ENCODE measurements around the gene P2RY2. TPM values are rescaled to one million over a fixed set of nuclear protein-coding genes. Genes with fewer than 3 reads are reported as not detected.
A peak's percentile ranks its signal among the peaks of the same experiment; 100 is the strongest.

P2RY2 gene
- total and polyA plus RNA-seq, 4 donors: 0.10 to 0.99 (median 0.11) TPM; not detected in 1

DNA sequence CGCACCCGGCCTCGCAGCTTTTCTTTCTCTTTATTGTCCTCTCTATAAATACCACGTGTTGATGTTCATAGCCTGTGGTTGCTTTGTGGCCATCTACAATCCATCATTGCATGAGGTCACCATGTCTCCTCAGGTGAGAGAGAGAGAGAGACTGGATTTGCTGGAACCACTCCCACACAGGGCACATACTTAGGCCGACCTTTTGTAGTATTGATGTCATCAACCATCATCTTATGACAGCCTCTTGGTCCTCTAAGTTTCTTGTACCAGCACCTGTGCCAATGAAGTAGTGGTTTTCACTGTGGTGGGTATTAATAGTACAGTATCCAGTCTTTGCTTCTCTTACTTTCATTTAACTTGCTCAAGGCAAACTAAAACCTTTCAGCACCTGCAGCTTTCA is 31.2 kb downstream of the P2RY2 start:
- DNase-seq (ENCODE audit: low read depth in 4 of 6, low spot score in 6 of 6): no peak
- Histone ChIP-seq H3K27me3 (ENCODE audit: control insufficient read depth, insufficient read depth, low read length) (no peaks in the 10 kb centered on the region), H3K4me1 (ENCODE audit: control insufficient read depth, insufficient read depth, low read length) (no peaks in the 10 kb centered on the region), H3K36me3 (ENCODE audit: control insufficient read depth, insufficient read depth, low read length) (no peaks in the 10 kb centered on the region), H3K27ac (ENCODE audit: low read depth, low read length) (no peak overlapping the region), H3K9me3 (ENCODE audit: control insufficient read depth, insufficient read depth, low read length) (no peaks in the 10 kb centered on the region), H3K4me3 (ENCODE audit: low read depth, low read length) (no peak overlapping the region)
- 90% methylated on average over 2 of the region's 5 CpGs for WGBS (ENCODE audit: insufficient coverage)

GRCh38 chr11:73249853-73250783 is 32.0 kb downstream of the P2RY2 start:
- H3K4me3 ChIP-seq (ENCODE audit: low read depth, low read length): no peak overlapping the region
- 82% methylated on average over 8 of the region's 11 CpGs for WGBS (ENCODE audit: insufficient coverage)
- H3K9me3 ChIP-seq (ENCODE audit: control insufficient read depth, insufficient read depth, low read length): no peaks in the 10 kb centered on the region
- no peaks in the 10 kb centered on the region for H3K36me3 ChIP-seq (ENCODE audit: control insufficient read depth, insufficient read depth, low read length)
- no peaks in the 10 kb centered on the region for H3K4me1 ChIP-seq (ENCODE audit: control insufficient read depth, insufficient read depth, low read length)
- no peaks in the 10 kb centered on the region for H3K27me3 ChIP-seq (ENCODE audit: control insufficient read depth, insufficient read depth, low read length)
- H3K27ac ChIP-seq (ENCODE audit: low read depth, low read length): no peak overlapping the region
- DNase-seq (ENCODE audit: low read depth in 4 of 6, low spot score in 6 of 6): no peak

- H3K9me3 ChIP-seq (ENCODE audit: control insufficient read depth, insufficient read depth, low read length): no peaks in the 10 kb centered on the region
- no peak for DNase-seq (ENCODE audit: low read depth in 4 of 6, low spot score in 6 of 6)
- no peak overlapping the region for H3K4me3 ChIP-seq (ENCODE audit: low read depth, low read length)
- no peaks in the 10 kb centered on the region for H3K36me3 ChIP-seq (ENCODE audit: control insufficient read depth, insufficient read depth, low read length)
- peaks cover 5% of the 10 kb centered on the region for H3K4me1 ChIP-seq (ENCODE audit: control insufficient read depth, insufficient read depth, low read length)
- 83% methylated on average over 4 of the region's 4 CpGs for WGBS (ENCODE audit: insufficient coverage)
- H3K27me3 ChIP-seq (ENCODE audit: control insufficient read depth, insufficient read depth, low read length): no peaks in the 10 kb centered on the region
- H3K27ac ChIP-seq (ENCODE audit: low read depth, low read length): no peak overlapping the region
These were observed 34.6 kb downstream of the P2RY2 start for GRCh38 chr11:73252577-73253191.

- 70% methylated on average over 6 of the region's 6 CpGs for WGBS (ENCODE audit: insufficient coverage)
- Histone ChIP-seq H3K27ac (ENCODE audit: low read depth, low read length) (no peak overlapping the region), H3K4me1 (ENCODE audit: control insufficient read depth, insufficient read depth, low read length) (peaks cover 15% of the 10 kb centered on the region), H3K27me3 (ENCODE audit: control insufficient read depth, insufficient read depth, low read length) (no peaks in the 10 kb centered on the region), H3K4me3 (ENCODE audit: low read depth, low read length) (no peak overlapping the region), H3K36me3 (ENCODE audit: control insufficient read depth, insufficient read depth, low read length) (no peaks in the 10 kb centered on the region), H3K9me3 (ENCODE audit: control insufficient read depth, insufficient read depth, low read length) (no peaks in the 10 kb centered on the region)
- peak in 1 of 6 donors; percentile 50 for DNase-seq (ENCODE audit: low read depth in 4 of 6, low spot score in 6 of 6)
These were observed 39.4 kb downstream of the P2RY2 start for GRCh38 chr11:73257342-73258103.

DNA sequence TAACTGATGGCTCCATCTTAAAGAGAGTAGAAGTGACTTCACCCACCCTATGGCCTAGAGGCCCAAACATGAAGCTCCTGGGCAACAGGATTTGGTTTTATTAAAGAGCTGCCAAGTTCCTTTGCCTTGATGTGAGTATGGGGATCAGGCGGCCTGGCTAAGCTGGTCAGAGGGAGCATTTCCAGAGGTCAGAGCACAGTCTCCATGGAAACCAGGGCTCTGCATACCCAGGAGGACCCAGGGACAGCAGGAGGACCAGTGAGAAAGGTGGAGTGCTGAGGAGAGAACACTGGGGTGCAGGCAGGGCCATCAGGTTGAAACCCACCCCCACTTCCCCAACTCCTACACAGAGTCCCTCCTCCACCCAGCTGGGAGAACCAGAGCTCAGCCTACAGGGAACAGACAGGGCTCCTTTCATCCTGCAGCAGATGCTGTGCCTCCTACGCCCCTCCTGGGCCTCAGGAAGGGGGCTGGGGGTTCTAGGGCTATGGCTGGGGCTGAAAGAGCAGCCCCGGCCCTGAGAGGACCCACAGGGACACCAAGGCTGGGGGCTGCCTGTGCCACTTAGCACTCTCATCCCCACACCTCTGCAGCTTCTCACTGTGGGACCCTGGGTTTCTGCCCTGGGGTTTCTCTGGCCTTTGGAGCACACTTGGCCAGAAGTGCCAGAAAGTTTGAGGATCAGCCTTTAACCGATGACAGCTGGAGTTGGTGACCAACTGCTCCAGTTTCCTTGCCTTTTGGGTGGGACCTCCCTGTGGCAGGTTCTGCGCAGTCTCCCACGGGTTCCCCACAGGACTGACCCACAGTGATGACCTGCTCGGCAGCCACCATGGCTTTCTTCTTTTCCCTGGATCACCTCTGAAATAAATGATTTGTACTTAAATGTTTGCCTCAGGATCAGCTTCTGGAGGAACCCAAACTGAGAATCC is 40.3 kb downstream of the P2RY2 start:
- 81% methylated on average over 6 of the region's 7 CpGs for WGBS (ENCODE audit: insufficient coverage)
- Histone ChIP-seq H3K27ac (ENCODE audit: low read depth, low read length) (no peak overlapping the region), H3K36me3 (ENCODE audit: control insufficient read depth, insufficient read depth, low read length) (no peaks in the 10 kb centered on the region)

DNA sequence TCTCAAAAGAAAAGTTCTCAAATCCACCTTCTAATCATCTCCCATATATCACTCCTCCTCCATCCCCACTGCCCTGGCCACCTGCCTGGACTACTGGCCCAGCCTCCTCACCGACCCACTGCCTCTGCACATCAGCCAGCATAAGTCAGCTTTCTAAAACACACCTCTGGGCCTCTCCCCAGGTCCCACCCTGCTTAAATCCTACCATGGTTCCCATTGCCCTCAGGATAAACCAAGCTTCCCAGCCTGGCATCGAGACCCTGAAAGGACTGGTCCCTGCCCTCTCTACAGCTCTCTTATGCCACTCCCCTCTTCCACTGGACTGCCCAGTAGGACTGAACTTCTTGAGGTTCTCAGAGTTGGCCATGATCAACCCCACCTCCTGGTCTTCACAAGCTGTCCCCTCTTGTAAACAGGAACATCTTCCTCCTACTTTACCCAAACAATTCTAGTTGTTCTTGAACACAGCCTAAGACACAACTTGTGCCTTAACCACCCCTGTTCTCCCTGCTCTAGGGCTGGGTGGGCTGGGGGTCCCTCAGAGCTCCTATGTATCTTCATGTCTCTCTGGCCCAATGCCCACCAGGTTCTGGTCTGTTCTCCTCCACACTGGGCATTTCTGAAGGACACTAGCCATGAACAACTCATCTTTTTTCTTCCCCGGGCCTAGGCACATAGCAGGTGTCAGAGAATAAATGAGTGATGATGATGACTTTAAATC is 41.5 kb downstream of the P2RY2 start:
- DNase-seq (ENCODE audit: low read depth in 4 of 6, low spot score in 6 of 6): no peak
- H3K27ac ChIP-seq (ENCODE audit: low read depth, low read length): no peak overlapping the region
- no peaks in the 10 kb centered on the region for H3K36me3 ChIP-seq (ENCODE audit: control insufficient read depth, insufficient read depth, low read length)
- H3K4me3 ChIP-seq (ENCODE audit: low read depth, low read length): no peak overlapping the region
- no peaks in the 10 kb centered on the region for H3K9me3 ChIP-seq (ENCODE audit: control insufficient read depth, insufficient read depth, low read length)
- H3K27me3 ChIP-seq (ENCODE audit: control insufficient read depth, insufficient read depth, low read length): peaks cover 8% of the 10 kb centered on the region
- peaks cover 20% of the 10 kb centered on the region for H3K4me1 ChIP-seq (ENCODE audit: control insufficient read depth, insufficient read depth, low read length)
- 84% methylated on average over 2 of the region's 3 CpGs for WGBS (ENCODE audit: insufficient coverage)

More for the DNA sequence above, 40.3 kb downstream of the P2RY2 start:
- H3K4me3 ChIP-seq (ENCODE audit: low read depth, low read length): no peak overlapping the region
- H3K27me3 ChIP-seq (ENCODE audit: control insufficient read depth, insufficient read depth, low read length): no peaks in the 10 kb centered on the region
- H3K4me1 ChIP-seq (ENCODE audit: control insufficient read depth, insufficient read depth, low read length): peaks cover 15% of the 10 kb centered on the region
- no peaks in the 10 kb centered on the region for H3K9me3 ChIP-seq (ENCODE audit: control insufficient read depth, insufficient read depth, low read length)
- no peak for DNase-seq (ENCODE audit: low read depth in 4 of 6, low spot score in 6 of 6)

- Histone ChIP-seq H3K4me1 (ENCODE audit: control insufficient read depth, insufficient read depth, low read length) (peaks cover 21% of the 10 kb centered on the region), H3K9me3 (ENCODE audit: control insufficient read depth, insufficient read depth, low read length) (no peaks in the 10 kb centered on the region), H3K27ac (ENCODE audit: low read depth, low read length) (no peak overlapping the region), H3K27me3 (ENCODE audit: control insufficient read depth, insufficient read depth, low read length) (peaks cover 14% of the 10 kb centered on the region), H3K36me3 (ENCODE audit: control insufficient read depth, insufficient read depth, low read length) (no peaks in the 10 kb centered on the region), H3K4me3 (ENCODE audit: low read depth, low read length) (no peak overlapping the region)
- DNase-seq (ENCODE audit: low read depth in 4 of 6, low spot score in 6 of 6): no peak
These were observed 42.0 kb downstream of the P2RY2 start for GRCh38 chr11:73260127-73260457.

DNA sequence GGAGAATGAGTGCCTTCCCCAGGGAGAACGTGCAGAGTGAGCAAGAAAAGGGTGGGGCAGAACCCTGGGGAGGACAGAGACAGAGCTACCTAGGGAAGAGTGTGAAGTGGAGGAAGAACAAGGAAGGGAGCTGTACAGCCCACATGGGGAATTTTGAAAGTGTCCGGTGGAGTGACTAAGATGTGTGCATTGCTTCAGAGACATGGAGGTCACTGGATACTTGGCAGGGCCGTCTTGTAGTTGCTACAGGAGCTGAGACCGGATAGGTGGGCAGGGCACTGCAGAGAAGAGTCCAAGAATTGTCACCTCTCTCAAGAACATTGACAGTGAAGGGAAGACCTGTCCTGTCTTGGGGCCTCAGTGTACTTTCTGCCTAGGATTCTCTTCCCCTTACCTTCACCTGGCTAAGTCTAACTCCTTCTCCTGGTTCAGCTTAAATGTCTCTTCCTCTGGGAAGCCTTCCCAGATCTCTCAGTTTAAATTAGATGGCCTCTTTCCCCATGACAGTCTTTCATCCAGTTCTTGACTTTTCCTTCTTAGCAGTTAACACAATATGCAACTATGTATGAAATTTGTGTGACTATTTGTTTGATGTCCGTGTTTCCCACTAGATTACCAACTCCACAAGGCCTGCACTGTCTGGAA is 44.9 kb downstream of the P2RY2 start:
- H3K36me3 ChIP-seq (ENCODE audit: control insufficient read depth, insufficient read depth, low read length): no peaks in the 10 kb centered on the region
- H3K4me3 ChIP-seq (ENCODE audit: low read depth, low read length): no peak overlapping the region
- peaks cover 20% of the 10 kb centered on the region for H3K27me3 ChIP-seq (ENCODE audit: control insufficient read depth, insufficient read depth, low read length)
- DNase-seq (ENCODE audit: low read depth in 4 of 6, low spot score in 6 of 6): no peak
- H3K4me1 ChIP-seq (ENCODE audit: control insufficient read depth, insufficient read depth, low read length): peaks cover 13% of the 10 kb centered on the region
- H3K27ac ChIP-seq (ENCODE audit: low read depth, low read length): no peak overlapping the region
- H3K9me3 ChIP-seq (ENCODE audit: control insufficient read depth, insufficient read depth, low read length): no peaks in the 10 kb centered on the region
- 82% methylated on average over 4 of the region's 5 CpGs for WGBS (ENCODE audit: insufficient coverage)
